ENCODE results near the gene PAPSS2. TPM values are rescaled to one million over a fixed set of nuclear protein-coding genes. Genes with fewer than 3 reads are reported as not detected.

The PAPSS2 gene
- total RNA-seq, 1 donor from 2014 or later, result 1.3 TPM

DNA sequence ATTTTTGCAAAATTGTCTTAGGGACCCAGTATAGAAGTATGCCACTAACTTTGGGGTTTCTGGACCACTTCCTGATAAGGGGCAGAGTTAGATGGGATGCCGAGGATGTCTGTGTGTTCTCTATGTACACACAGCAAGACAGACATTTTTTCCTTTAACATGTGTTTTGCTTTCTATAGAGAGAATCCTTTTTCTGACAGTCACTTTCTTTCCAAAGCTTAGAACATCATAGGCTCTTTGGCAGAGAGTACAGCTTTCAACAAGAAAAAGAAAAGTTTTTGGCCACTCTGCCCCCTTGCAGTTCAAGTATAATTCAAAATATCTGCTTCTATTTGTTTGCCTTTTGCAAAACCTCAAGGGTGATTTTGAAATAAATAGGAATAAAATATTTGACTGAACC is 44.1 kb downstream of the PAPSS2 start:
- Mint-ChIP-seq H3K27me3 (ENCODE audit: low read depth) (no peaks in the 10 kb centered on the region), H3K27ac (ENCODE audit: unreplicated experiment) (no peak overlapping the region), H3K9me3 (no peaks in the 10 kb centered on the region), H3K36me3 (ENCODE audit: low read depth) (no peaks in the 10 kb centered on the region), H3K4me3 (no peak overlapping the region), H3K4me1 (no peaks in the 10 kb centered on the region)
- TF ChIP-seq, protein P1, sequence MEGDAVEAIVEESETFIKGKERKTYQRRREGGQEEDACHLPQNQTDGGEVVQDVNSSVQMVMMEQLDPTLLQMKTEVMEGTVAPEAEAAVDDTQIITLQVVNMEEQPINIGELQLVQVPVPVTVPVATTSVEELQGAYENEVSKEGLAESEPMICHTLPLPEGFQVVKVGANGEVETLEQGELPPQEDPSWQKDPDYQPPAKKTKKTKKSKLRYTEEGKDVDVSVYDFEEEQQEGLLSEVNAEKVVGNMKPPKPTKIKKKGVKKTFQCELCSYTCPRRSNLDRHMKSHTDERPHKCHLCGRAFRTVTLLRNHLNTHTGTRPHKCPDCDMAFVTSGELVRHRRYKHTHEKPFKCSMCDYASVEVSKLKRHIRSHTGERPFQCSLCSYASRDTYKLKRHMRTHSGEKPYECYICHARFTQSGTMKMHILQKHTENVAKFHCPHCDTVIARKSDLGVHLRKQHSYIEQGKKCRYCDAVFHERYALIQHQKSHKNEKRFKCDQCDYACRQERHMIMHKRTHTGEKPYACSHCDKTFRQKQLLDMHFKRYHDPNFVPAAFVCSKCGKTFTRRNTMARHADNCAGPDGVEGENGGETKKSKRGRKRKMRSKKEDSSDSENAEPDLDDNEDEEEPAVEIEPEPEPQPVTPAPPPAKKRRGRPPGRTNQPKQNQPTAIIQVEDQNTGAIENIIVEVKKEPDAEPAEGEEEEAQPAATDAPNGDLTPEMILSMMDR (conservative IDR thresholded peaks at IDR 0.05), result no peak
- no peak for DNase-seq (ENCODE audit: low read depth, low spot score)

DNA sequence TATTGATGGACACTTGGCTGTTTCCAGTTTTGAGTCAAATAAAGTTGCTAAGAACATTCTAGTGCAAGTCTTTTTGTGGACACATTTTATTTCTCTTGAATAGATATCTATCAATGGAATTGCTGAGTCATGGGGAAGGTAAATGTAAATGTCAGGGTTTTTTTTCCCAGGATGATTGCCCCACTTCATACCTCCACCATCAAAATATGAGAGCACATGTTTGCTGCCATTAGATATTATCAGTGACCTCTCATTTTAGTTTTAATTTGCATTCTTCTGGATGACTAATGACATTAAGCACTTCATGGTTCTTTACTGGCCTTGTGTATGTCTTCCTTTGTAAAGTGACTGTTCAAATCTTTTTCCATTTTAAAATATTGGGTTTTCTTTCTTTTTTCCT is 45.7 kb downstream of the PAPSS2 start:
- Mint-ChIP-seq H3K4me1 (no peaks in the 10 kb centered on the region), H3K27ac (ENCODE audit: unreplicated experiment) (no peak overlapping the region), H3K9me3 (no peaks in the 10 kb centered on the region), H3K4me3 (no peak overlapping the region), H3K27me3 (ENCODE audit: low read depth) (no peaks in the 10 kb centered on the region), H3K36me3 (ENCODE audit: low read depth) (no peaks in the 10 kb centered on the region)
- TF ChIP-seq, protein P1 (conservative IDR thresholded peaks at IDR 0.05), result no peak
- DNase-seq (ENCODE audit: low read depth, low spot score), result no peak

DNA sequence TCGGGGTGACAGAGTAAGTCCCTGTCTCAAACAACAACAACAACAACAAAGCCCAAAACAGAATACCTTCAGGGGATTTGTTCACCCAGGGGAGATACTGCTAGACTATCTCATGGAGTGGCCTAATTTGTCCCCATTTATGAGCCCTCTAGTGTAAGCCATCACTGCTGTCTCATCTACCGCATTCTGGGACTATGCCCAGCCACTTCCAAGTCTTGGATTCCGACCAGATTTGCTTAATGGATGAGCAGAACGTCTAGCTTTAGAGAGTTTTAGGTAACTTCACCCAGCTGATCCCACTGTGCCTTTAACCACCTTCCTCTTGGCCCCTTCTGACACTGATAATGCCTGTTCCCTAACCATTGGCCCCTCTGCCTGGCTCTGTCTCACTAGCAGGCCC is 47.1 kb downstream of the PAPSS2 start:
- Mint-ChIP-seq H3K27ac (ENCODE audit: unreplicated experiment) (no peak overlapping the region), H3K4me3 (no peak overlapping the region), H3K27me3 (ENCODE audit: low read depth) (no peaks in the 10 kb centered on the region), H3K9me3 (no peaks in the 10 kb centered on the region), H3K4me1 (no peaks in the 10 kb centered on the region), H3K36me3 (ENCODE audit: low read depth) (no peaks in the 10 kb centered on the region)
- TF ChIP-seq, protein P1 (conservative IDR thresholded peaks at IDR 0.05), result no peak
- DNase-seq (ENCODE audit: low read depth, low spot score), result no peak

DNA sequence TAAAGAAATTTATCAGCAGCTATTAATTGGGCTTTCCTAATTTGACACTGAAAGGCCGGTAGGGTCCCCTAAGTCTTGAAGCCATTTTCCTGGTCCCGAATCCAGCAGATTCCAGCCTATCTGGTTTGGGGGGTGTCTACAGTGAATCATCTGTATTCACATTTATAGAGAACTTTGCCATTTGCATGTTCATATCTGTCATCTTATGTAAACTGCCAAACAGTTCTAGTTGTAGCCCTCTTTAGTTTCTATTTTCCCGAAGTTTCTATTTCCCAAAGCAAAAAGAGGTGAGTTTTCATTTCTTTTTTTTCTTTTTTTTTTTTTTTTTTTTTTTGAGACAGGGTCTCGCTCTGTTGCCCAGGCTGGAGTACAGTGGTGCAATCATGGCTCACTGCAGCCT is 47.6 kb downstream of the PAPSS2 start:
- Mint-ChIP-seq H3K9me3 (no peaks in the 10 kb centered on the region), H3K27ac (ENCODE audit: unreplicated experiment) (no peak overlapping the region), H3K4me1 (no peaks in the 10 kb centered on the region), H3K4me3 (no peak overlapping the region), H3K36me3 (ENCODE audit: low read depth) (no peaks in the 10 kb centered on the region), H3K27me3 (ENCODE audit: low read depth) (no peaks in the 10 kb centered on the region)
- TF ChIP-seq, protein P1 (conservative IDR thresholded peaks at IDR 0.05), result no peak
- DNase-seq (ENCODE audit: low read depth, low spot score), result no peak

DNA sequence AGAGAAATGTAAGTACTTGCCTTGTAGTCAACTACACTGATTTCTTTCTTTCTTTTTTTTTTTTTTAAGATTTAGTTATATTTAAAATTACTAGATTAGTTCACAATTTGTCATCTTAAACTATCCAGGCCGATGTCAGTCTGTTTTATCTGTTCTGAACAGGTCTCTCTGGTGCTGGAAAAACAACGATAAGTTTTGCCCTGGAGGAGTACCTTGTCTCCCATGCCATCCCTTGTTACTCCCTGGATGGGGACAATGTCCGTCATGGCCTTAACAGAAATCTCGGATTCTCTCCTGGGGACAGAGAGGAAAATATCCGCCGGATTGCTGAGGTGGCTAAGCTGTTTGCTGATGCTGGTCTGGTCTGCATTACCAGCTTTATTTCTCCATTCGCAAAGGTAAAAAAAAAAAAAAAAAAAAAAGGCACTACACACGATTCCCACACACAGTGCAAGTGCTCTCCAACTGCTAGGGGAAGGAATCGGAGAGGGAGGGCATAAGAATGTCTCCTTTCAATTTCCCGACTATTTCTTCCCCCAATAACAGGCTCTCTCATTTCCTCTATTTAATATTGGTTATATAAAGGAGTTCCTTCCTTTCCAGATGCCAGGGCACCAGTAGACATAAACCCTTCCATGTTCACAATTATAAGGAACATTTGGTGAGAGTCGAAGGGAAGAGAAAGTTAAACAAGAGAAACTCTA is 53.4 kb downstream of the PAPSS2 start:
- H3K36me3 Mint-ChIP-seq (ENCODE audit: low read depth), result no peaks in the 10 kb centered on the region
- no peaks in the 10 kb centered on the region for H3K9me3 Mint-ChIP-seq
- H3K4me1 Mint-ChIP-seq, result no peaks in the 10 kb centered on the region
- DNase-seq (ENCODE audit: low read depth, low spot score), result no peak
- no peaks in the 10 kb centered on the region for H3K27me3 Mint-ChIP-seq (ENCODE audit: low read depth)
- no peak overlapping the region for H3K4me3 Mint-ChIP-seq
- no peak overlapping the region for H3K27ac Mint-ChIP-seq (ENCODE audit: unreplicated experiment)
- TF ChIP-seq, protein P1 (conservative IDR thresholded peaks at IDR 0.05), result no peak
